Measurements from ENCODE around the gene KCNIP2.

DNA sequence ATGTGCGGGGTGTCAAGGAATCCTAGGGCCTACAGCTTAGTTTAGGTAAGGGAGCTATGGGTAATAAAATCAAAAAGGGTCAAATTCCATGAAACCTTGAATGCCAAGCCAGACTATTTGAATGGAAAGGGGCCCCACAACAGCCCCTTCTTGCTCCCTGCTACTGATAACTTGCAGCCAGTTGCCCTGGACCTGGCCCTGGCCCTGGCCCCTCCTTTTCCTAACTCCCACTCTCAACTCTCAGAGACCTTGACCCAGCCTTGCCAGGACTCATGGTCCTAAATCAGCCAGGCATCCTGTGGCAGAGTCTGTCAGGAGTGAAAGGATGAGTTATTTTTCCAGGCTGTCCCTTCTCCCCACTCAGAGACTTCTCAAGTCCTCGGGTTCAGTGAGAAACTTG is 5.9 kb downstream of the KCNIP2 start:
- TF ChIP-seq GATA2 (IDR thresholded peaks at IDR 0.05; ENCODE audit: low read depth, low read length) = no peak
- TF ChIP-seq GATA3 (IDR thresholded peaks at IDR 0.05; ENCODE audit: low read depth, low read length) = no peak

All from SH-SY5Y (cell line).